HG02642 (cell line): ENCODE results near the gene UBE2L6.
"Not testable (repeated sequence)": the region's sequence is repeated elsewhere in the genome, so short reads cannot be mapped to it uniquely, and the experiment has no call there.

Experiments used
- ATAC-seq: cut with Tn5 transposase; IDR thresholded peaks from one replicate; pipeline ENCODE4 v1.9.1; 2021; ENCODE audit warnings: mild to moderate bottlenecking; ENCODE audit not compliant: unreplicated experiment, poor library complexity

UBE2L6 gene

DNA sequence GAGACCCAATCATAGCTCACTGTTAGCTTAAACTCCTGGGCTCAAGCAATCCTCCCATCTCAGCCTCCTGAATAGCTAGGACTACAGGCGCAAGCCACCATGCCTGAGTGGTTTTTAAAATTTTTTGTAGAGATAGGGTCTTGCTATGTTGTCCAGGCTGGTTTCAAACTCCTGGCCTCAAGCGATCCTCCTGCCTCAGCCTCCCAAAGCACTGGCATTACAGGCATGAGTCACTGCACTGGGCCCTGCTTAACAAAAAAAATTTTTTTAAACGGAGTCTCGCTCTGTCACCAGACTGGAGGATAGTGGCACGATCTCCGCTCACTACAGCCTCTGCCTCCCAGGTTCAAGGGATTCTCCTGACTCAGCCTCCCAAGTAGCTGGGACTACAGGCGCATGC lies 33.0 kb downstream of the UBE2L6 start:
- not testable (repeated sequence) for ATAC-seq

DNA sequence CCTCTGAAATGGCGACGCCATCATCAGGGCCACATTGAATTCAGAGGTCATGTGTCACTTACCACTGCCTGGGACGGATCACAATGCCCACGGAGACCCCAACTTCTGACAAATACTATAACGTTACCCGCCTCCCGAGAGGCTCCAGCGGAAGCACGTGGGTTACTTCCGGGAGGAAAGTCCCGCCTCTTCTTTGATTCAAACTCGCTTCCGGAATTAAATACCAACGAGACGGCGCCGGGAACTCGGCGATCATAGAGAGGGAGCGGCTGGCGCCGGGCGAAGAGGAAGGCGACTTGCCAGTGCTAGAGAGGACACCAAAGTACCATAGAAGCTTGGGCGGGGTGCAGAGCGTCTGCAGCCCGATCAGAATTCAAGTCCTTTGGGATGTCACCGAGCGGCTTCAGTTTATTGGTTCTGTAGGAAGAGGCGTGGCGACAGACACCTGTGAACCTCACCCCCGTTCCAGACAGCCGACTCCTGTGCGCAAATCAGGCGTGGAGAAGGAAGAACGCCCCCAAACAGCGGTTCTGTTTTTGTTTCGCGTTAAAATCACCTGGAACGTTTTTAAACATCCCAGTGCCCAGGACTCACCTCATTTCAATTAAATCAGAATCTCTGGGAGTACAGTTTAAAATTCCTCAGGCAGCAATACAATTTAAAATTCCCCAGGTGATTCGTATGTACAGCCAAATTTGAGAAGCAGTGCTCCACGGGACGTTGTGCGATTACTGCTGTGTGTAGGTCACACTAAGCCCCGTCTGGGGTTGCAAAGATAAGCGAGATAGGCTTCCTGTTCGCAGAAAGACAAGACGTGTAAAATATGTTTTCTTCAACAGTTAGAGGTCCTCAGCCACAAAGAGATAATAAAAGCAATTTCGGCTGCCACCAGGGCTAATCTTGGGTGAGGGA lies 36.6 kb downstream of the UBE2L6 start, which contains the start of gene TIMM10:
TIMM10 (minus strand) TSS at position 159 of the 912 bp plus-strand sequence. CDS start 565 bp downstream, outside the sequence.
- peak; percentile 99 for ATAC-seq

DNA sequence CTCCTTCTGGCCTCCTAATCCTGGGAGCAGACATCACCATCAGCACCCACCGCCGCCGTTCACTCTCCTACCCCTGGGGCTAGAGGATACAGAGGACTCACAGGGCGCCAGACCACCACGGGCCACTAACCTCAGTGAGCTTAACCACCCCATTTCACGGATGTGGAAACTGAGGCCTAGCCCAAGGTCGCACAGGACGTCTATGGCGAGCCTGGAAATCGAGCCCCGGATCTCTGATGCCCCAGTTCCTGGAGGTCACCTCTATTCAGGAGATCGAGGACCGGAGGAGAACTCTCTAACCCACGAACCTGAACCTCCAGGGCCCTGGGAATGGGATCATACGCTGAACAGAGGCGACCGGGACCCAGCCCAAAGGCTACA lies 37.3 kb downstream of the UBE2L6 start:
- no peak for ATAC-seq

DNA sequence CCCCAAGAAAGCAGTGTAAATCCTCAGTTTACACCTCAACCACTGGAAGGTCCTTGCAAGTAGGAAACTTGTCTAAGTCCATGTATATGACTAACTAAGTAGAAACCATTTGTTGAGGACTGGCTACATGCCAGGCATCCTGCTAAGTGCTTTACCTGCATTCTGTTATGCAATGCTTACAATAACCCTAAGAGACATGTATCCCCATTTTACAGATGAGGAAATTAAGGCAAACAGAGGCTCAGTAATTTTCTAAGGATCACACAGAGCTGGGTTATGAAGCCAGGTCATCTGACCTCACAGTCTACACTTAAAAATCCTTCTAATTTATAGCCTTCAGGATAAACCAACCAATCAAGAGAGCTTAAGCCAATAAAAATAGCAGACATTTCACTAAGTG lies 38.5 kb downstream of the UBE2L6 start:
- ATAC-seq: no peak

DNA sequence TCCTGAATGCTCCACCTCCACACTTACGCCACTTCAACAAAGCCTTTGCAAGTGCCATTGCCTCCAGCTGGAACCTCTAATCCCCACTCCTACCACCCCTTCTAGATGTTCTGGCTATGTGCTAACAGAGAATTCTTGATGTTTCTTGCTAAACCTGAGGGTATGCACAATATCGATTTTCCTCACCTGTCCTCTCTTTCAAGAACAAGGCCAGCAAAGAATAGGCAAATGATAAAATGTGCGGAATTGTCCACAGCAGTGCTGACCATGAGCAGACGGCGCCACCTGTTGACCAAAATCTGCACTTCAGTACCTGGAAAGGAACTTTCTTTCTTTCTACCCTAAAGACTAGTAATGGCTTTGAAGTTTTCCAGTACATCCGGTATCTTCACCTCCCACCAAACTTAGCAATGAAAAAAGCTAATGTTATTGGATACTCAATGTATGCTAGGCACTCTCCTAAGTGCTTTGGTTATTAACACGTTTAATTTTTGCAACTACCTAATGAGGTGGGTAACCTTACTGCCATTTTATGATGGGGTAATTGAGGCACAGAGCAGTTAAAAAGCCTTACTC lies 40.3 kb downstream of the UBE2L6 start:
- no peak for ATAC-seq

DNA sequence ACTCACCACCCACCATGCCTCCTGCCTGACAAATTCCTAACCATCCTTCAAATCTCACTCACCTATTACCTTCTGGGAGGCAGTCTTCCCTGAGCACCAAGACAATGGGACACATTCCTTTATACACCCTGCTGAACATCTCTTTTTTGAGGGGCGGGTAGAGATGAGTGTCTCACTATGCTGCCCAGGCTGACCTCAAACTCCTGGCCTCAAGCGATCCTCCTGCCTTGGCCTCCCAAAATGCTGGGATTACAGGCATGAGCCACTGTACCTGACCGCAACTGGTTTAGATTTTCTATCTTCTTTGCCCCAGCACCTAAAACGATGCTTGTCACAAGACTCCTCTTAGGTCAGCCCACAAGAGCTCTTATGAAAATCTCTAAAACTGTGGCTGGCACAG lies 44.1 kb downstream of the UBE2L6 start:
- ATAC-seq: no peak

DNA sequence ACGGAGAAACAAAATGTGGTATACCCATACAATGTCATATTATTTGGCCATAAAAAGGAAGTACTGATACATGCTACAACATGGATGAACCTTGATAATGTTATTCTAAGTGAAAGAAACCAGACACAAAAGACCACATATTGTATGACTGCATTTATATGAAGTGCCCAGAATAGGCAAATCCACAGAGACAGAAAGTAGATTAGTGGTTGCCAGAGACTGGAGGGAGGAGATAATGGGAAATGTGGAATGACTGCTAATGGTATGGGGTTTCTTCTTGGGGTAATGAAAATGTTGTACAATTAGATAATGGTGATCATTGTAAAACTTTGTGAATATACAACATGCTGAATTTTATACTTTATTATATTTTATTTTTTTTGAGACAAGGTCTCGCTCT lies 46.4 kb downstream of the UBE2L6 start:
- ATAC-seq: no peak

DNA sequence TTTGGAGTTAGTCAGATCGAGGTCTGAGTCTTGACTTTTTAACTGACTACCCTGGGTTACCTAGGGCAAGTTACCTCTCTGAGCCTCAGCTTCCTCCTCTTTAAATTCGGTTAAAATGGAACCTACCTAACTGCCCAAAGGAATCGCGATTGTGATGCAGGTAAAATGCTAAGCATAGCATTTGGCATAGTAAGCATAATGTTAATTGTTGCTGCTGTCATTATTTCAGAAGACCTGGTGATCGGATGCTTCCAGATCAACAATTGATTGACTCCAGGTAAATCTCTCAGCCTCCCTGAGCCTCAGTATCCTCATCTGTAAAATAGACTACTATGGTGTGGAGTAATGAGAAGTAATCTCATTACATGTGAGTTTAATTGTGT lies 51.4 kb downstream of the UBE2L6 start:
- ATAC-seq: no peak

DNA sequence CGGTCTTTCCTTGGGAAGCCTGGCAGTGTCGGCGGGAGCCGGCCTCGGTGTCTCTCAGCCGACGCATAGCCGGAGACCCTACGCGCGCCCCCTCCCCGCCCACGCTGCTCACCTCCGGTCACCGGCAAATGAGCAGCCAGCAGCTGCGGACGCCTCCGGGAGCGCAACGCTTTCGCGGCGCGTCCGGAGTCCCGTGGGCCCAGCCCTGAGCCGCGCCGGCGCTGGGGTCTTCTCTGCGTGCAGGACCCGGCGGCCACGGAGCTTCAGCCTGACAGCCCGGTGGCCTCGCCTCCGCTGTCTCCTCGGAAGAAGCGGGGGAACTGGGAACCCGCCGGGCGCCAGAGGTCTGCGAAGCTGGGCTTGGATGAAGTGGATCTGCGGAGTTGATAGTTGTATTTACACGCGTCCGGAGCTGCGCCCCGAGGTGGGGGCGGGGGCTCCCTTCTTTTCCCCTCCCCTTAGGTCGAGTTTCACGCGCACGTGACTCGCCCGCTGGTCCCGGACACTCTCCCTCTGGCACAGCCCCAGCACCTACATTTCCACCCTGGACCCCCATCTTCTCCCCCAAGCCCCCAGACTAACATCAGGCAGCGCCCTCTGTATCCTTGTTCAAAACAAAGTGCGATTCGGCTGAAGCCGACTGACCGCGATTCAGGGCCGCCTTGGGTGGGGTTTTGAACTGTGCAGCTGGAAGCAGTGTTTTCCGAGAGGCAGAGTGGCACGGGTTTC lies 52.0 kb downstream of the UBE2L6 start, which contains the start of gene SLC43A1:
SLC43A1 (minus strand) TSS at position 371 of the 729 bp plus-strand sequence. CDS start 1,591 bp downstream, outside the sequence.
- peak; percentile 47 for ATAC-seq

DNA sequence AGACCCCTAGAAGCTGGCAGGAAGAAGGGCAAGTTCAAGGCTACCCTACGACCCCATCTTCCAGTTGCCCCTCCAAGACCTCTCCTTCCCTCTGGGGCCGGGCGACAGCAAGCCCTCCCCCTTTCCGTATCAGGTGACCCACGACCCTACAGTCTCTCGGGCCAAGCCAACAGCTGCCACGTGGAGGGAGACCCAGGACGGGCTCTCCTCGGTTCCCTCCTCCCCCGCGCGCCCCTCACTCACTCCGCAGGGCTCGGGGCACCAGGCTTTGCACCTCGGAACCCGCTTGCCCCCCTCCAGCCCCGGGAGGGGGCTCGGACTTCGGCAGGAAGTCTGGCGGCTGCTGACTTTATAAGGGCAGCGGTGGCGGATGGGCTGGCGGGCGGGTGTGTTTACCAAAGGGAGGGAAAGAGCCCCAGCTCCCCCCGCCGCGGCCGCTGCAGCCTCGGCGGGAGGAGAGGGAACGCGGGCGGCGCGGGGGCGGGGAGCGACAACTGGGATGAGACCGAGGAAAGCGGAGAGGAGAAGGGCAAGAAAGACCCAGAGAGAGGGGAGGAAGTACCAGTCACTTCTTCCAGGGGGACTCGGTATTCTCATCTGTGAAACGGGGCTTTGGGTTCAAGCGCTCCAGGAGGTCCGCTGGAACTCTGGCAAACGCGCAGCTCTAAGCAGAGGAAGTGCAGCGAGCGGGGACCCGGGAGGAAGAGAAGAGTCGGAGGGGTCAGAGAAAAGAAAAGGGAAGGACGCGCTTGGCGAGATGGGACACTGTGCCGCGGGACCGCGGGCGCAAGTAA lies 52.7 kb downstream of the UBE2L6 start:
- ATAC-seq: peak; percentile 52

DNA sequence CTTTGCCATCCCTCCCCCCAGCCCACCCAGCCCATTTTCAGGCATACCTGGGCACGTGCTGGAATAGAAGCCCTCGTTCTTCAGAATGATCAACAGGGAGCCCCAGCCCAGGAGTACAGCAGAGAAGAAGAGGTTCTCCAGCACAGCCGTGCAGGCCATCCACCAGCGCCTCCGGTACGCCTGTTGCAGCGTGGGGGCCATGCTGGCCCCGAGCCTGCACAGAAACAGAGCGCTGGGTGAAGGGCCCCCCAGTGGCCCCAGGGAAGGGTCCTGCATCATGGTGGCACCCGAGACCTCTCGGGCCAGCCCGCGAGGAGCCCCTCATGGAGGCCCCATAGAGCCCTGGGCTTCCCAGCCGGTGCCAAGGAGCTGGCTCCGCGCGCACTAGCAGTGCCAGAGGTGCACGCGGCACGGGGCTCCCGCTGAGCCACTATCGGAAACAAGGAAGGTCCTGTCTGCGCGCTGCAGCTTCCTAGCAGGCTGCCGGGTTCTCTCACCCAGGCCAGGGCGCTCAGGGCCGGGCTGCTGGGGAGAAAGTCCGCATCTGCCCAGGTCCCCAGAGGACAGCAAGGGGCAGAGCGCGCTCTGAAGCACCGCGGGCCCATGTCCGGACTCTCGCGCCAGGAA lies 53.4 kb downstream of the UBE2L6 start:
- peak; percentile 46 for ATAC-seq

DNA sequence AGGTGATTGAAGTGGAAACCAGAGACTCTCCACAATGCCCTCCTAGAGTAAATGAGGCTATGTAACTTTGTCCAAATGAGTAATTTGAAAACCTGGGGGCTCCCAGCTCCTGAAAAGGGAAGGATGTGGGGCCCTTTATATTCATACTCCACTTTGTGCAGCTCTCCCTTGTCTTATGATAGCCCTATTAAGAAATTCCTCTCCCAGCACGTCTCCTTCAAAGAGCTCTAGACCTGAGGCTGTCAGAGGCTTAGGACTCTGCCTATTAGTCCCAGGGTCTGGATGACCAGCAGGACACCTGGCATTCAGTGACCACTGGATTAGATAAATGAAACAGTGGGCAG lies 54.0 kb downstream of the UBE2L6 start:
- ATAC-seq: no peak

DNA sequence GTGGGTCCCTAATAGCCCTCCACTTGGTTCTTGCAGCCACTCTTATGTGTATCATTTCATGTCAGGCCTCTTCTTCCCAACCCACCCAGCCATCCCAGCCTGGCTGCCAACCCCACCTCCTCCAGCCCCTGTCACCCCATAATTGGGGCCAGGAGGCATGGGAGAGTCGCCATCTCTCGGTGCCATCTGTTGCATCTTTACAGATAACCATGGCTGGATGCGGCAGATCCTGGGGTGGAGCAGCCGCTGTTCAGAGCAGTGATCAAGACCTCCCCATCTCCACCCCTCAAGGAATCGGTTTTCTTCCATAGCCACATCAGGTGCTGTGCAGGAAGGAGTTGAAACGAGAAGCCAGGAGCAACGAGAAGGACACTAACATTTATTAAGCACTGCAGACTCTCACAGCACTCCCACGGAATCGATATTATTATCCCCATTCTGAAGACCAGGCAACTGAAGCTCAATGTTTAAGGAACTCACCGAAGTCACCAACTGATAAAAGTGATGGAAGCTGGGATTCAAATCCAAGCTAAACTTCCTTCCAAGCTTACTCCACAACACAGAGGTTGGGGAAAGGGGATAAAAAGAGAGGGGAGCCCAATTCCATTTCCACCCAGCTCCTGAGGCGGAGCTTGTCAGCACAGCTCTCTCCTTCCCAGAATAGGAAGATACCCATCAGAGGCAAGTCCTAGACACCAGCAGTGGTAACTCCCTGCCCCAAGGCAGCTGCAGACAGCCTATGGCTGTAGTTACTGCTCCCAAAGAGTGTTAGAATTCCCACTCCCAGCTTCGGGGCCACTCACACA lies 54.6 kb downstream of the UBE2L6 start:
- ATAC-seq: no peak

DNA sequence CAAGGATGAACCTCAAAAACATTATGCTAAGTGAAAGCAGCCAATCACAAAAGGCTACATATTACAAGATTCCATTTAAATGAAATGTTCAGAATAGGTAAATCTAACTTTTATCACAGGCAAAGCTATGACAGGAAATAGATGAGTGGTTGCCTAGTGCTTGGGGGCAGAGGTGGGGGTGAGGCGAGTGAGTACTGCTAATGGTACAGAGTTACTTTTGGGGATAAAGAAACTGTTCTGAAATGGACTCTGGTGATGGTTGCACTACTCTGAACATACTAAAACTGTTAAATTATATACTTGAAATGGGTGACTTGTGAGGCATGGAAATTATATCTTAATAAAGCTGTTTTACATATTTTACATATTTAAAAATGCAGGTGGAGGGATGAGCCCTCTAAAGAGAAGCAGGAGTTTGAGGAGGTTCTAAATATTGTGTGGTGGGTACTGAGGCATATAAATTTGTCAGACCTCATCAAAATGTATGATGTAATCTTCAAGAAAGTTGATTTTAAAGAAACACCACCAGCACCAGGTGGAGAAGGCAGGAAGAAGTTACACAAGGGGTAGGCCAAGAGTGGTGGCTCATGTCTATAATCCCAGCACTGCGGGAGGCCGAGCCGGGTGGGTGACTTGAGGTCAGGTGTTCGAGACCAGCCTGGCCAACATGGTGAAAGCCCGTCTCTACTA lies 55.6 kb downstream of the UBE2L6 start:
- no peak for ATAC-seq

DNA sequence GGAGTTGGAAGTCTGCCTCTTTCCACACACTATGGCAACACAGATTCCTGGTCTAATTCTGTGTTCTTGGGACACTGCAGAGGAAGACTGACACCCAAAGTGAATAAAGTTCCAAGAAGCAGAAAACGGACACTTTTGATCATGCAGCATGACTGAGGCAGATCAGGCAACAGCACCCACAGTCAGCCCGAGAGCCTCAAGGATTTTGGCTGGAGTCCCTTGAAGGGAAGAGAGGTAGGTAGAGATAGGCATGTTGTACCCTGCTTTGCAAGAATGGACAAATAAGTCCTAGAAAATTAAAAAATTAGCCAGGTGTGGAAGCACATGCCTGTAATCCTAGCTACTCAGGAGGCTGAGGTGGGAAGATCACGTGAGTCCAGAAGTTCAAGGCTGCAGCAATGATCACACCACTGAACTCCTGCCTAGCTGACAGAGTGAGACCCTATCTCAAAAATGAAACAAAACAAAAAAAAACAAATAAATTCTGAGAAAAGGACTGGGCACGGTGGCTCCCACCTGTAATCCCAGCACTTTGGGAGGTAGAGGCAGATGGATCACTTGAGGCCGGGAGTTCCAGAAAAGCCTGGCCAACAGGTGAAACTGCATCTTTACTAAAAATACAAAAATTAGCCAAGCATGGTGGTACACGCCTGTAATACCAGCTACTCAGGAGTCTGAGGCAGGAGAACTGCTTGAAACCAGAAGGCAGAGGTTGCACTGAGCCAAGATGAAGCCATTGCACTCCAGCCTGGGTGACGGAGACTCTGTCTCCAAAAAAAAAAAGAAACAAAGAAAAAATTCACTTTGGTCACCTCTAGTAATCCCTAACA lies 58.9 kb downstream of the UBE2L6 start:
- ATAC-seq: no peak

DNA sequence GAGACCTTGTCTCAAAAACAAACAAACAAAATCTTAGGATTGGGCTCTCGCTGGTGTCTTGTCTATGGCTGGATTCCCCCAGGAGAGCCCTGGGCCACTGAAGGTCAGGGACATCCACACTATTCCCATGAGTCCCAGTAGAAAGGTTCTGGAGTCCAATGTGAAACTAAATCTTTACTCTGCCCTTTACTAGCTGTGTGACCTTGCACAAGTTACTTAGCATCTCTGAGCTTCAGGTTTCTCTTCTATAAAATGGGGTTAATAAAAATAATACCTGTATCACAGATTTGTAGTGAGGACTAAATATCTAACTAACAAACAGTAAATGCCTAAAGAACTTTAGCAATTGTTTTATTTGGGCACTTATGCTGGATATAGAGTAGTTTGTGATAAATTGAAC lies 61.0 kb downstream of the UBE2L6 start:
- no peak for ATAC-seq

DNA sequence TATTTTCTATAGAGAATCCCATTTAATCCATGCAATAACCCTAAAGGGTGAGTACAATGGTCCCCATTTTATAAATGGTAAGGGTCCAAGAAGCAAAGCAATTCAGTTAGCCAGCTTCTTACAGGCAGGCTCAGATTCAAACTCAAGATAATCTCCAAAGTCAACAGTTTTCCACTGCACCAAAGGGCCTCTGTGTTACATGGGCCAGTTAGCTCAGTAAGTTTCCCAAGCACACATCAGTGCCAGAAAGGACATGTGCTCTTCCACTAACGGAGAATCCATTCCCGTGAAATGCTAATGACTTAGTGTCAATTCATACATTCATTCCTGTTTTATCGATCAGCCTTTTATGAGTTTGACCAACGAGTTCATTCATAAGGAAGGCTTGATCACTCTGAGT lies 63.0 kb downstream of the UBE2L6 start:
- no peak for ATAC-seq

DNA sequence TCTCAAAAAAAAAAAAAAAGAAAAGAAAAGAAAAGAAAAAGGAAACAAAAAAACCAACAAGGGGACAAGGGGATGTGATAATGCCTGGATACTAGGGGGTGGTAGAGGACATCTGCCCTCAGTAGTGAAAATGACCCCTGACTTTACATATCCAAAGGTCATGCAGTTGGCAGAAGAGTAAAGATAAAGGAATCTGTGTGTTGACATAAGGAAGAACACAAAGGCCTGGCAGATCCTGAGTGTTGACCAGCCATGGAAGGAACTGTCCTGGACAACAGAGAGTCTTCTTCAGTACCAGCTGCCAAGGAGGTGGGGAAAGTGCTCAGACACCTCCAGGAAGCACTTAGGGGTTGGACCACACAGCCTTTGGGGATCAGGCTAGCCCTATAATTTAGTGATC lies 64.6 kb downstream of the UBE2L6 start:
- no peak for ATAC-seq
